ENCODE data around the gene ACSL4. TPM values are rescaled to one million over a fixed set of nuclear protein-coding genes. Genes with fewer than 3 reads are reported as not detected.
"Not testable (repeated sequence)": the region's sequence is repeated elsewhere in the genome, so short reads cannot be mapped to it uniquely, and the experiment has no call there.

Gene ACSL4
- total RNA-seq, 1 donor from 2014 or later = 62.4 TPM

DNA sequence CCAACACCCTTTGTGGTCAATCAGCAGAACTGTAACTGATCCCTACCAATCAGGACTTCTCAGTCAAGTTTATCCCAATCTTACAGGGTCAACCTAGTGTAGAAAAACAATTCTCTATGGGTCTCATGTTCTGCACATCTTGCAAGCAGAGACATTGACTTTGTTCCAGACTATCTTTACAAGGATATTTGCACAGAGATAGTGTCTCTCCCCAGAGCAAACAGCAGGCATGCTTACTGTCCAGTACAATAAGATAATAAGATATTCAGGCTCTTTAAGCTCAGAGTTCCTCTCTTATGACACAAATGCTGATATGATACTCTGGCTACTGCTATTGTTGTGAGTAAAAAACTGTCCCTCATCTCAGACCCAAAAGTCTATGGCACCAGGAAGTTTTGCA, 53.2 kb downstream of the ACSL4 start:
- Mint-ChIP-seq H3K27me3 (ENCODE audit: low read depth) (no peaks in the 10 kb centered on the region), H3K4me3 (no peak overlapping the region), H3K4me1 (peaks cover 31% of the 10 kb centered on the region), H3K9me3 (no peaks in the 10 kb centered on the region), H3K27ac (ENCODE audit: unreplicated experiment) (no peak overlapping the region), H3K36me3 (ENCODE audit: low read depth) (peaks cover 11% of the 10 kb centered on the region)
- DNase-seq (ENCODE audit: low read depth, low spot score) = no peak
- TF ChIP-seq, protein P1, sequence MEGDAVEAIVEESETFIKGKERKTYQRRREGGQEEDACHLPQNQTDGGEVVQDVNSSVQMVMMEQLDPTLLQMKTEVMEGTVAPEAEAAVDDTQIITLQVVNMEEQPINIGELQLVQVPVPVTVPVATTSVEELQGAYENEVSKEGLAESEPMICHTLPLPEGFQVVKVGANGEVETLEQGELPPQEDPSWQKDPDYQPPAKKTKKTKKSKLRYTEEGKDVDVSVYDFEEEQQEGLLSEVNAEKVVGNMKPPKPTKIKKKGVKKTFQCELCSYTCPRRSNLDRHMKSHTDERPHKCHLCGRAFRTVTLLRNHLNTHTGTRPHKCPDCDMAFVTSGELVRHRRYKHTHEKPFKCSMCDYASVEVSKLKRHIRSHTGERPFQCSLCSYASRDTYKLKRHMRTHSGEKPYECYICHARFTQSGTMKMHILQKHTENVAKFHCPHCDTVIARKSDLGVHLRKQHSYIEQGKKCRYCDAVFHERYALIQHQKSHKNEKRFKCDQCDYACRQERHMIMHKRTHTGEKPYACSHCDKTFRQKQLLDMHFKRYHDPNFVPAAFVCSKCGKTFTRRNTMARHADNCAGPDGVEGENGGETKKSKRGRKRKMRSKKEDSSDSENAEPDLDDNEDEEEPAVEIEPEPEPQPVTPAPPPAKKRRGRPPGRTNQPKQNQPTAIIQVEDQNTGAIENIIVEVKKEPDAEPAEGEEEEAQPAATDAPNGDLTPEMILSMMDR (conservative IDR thresholded peaks at IDR 0.05) = no peak

DNA sequence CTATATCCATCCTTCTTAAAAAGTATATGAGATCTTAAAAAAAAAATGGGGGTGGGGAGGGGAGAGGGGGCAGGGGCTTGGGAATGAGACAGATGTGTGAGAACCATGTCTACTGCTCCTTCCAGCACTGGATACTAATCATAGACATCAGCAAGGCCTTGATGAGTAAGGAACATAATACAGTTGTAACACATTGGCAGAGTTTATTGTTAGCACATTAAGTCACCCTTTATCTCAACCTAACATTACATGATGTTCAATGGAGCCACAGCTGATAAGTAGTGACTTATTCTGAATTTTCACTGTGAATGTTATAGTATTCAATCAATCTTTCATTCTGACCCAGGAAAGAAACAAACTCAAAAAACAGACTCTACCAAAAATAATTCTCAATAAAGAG, 60.8 kb downstream of the ACSL4 start:
- no peak for DNase-seq (ENCODE audit: low read depth, low spot score)
- H3K36me3 Mint-ChIP-seq (ENCODE audit: low read depth) = peaks cover 46% of the 10 kb centered on the region
- H3K4me3 Mint-ChIP-seq = no peak overlapping the region
- TF ChIP-seq, protein P1 (conservative IDR thresholded peaks at IDR 0.05) = no peak
- peaks cover 21% of the 10 kb centered on the region for H3K4me1 Mint-ChIP-seq
- H3K27me3 Mint-ChIP-seq (ENCODE audit: low read depth) = no peaks in the 10 kb centered on the region
- no peaks in the 10 kb centered on the region for H3K9me3 Mint-ChIP-seq
- H3K27ac Mint-ChIP-seq (ENCODE audit: unreplicated experiment) = no peak overlapping the region

DNA sequence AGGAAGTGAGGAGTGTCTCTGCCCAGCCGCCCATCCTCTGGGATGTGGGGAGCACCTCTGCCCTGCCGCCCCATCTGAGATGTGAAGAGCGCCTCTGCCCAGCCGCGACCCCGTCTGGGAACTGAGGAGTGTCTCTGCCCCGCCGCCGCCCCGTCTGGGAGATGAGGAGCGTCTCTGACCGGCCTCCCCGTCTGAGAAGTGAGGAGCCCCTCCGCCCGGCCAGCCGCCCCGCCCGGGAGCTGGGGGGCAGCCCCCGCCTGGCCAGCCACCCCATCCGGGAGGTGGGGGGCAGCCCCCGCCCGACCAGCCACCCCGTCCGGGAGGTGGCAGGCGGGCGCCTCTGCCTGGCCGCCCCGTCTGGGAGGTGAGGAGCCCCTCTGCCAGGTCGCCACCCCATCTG, 61.9 kb downstream of the ACSL4 start:
- H3K4me3 Mint-ChIP-seq; H3K9me3 Mint-ChIP-seq; DNase-seq (ENCODE audit: low read depth, low spot score); H3K27ac Mint-ChIP-seq (ENCODE audit: unreplicated experiment); H3K27me3 Mint-ChIP-seq (ENCODE audit: low read depth): not testable (repeated sequence)
- peaks cover 46% of the 10 kb centered on the region for H3K36me3 Mint-ChIP-seq (ENCODE audit: low read depth)
- H3K4me1 Mint-ChIP-seq = peaks cover 17% of the 10 kb centered on the region

DNA sequence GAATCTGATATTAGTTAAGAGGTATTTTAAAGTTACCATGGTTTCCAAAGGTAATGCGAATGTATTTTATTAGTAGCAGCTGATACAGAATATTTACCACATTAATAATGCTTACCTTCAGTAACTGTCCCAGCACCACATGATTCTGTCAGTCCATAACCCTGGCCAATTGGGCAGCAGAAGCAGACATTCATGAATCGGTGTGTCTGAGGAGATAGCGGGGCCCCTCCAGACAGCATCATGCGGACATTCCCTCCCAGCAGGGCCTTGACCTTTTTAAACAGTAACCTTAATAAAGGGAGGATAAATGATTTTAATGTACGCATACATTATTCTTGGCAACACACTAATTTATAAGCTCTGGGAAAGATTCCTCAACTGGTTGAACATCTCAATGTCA, 65.1 kb downstream of the ACSL4 start:
- peaks cover 46% of the 10 kb centered on the region for H3K36me3 Mint-ChIP-seq (ENCODE audit: low read depth)
- DNase-seq (ENCODE audit: low read depth, low spot score) = no peak
- no peaks in the 10 kb centered on the region for H3K4me1 Mint-ChIP-seq
- H3K4me3 Mint-ChIP-seq = no peak overlapping the region
- TF ChIP-seq, protein P1 (conservative IDR thresholded peaks at IDR 0.05) = no peak
- no peak overlapping the region for H3K27ac Mint-ChIP-seq (ENCODE audit: unreplicated experiment)
- H3K27me3 Mint-ChIP-seq (ENCODE audit: low read depth) = no peaks in the 10 kb centered on the region
- no peaks in the 10 kb centered on the region for H3K9me3 Mint-ChIP-seq

DNA sequence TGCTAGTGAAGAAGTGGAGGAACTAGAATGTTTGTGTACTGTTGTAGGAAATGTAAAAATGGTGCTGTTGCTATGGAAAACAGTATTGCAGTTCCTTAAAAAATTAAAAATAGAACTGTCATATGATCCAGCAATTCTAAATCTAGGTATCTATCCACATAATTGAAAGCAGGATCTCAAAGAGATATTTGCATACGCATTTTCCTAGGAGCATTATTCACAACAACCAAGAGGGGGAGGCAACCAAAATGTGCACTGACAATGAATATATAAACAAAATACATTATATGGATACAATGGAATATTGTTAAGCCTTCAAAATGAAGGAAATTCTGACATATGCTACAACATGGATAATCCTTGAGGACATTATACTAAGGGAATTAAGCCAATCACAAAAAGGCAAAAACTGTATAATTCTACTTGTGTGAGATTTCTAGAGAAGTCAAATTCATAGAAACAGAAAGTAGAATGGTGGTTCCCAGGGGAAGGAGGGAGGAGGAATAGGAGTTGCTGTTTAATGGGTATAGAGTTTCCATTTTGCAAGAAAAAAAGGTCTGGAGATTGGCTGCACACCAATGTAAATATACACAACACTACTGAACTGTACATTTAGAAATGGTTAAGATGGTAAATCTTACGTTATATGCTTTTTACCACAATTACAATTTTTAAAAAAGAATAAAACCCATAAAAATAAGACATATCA, 72.5 kb downstream of the ACSL4 start:
- H3K27ac Mint-ChIP-seq (ENCODE audit: unreplicated experiment) = no peak overlapping the region
- TF ChIP-seq, protein P1 (conservative IDR thresholded peaks at IDR 0.05) = no peak
- no peak for DNase-seq (ENCODE audit: low read depth, low spot score)
- H3K36me3 Mint-ChIP-seq (ENCODE audit: low read depth) = peaks cover 49% of the 10 kb centered on the region
- peaks cover 9% of the 10 kb centered on the region for H3K9me3 Mint-ChIP-seq
- H3K4me3 Mint-ChIP-seq = no peak overlapping the region
- no peaks in the 10 kb centered on the region for H3K27me3 Mint-ChIP-seq (ENCODE audit: low read depth)
- no peaks in the 10 kb centered on the region for H3K4me1 Mint-ChIP-seq

DNA sequence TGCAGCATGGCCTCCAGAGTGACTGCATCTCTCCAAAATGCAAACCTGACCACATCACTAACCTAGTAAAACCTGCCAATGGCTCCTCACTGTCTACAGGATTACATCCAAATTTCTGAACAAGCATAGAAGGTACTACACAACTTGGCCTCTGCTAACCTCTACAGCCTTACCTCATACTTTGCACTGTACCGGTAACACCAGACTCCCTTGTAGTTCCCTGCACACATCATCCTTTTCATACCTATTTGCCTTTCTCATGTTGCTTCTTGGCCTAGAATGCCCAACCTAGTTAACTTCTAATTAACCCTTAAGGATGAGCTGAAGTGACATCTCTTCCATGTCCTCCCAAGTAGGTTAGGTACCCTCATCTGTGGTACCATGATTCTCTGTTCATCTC, 74.7 kb downstream of the ACSL4 start:
- no peak for DNase-seq (ENCODE audit: low read depth, low spot score)
- no peak overlapping the region for H3K4me3 Mint-ChIP-seq
- H3K9me3 Mint-ChIP-seq = peaks cover 9% of the 10 kb centered on the region
- H3K4me1 Mint-ChIP-seq = no peaks in the 10 kb centered on the region
- H3K36me3 Mint-ChIP-seq (ENCODE audit: low read depth) = peaks cover 51% of the 10 kb centered on the region
- TF ChIP-seq, protein P1 (conservative IDR thresholded peaks at IDR 0.05) = no peak
- H3K27me3 Mint-ChIP-seq (ENCODE audit: low read depth) = no peaks in the 10 kb centered on the region
- H3K27ac Mint-ChIP-seq (ENCODE audit: unreplicated experiment) = no peak overlapping the region

DNA sequence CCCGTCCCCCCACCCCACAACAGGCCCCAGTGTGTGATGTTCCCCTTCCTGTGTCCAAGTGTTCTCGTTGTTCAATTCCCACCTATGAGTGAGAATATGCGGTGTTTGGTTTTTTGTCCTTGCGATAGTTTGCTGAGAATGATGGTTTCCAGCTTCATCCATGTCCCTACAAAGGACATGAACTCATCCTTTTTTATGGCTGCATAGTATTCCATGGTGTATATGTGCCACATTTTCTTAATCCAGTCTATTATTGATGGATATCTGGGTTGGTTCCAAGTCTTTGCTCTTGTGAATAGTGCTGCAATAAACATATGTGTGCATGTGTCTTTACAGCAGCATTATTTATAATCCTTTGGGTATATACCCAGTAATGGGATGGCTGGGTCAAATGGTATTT, 75.7 kb downstream of the ACSL4 start:
- H3K36me3 Mint-ChIP-seq (ENCODE audit: low read depth) = peaks cover 51% of the 10 kb centered on the region
- H3K27me3 Mint-ChIP-seq (ENCODE audit: low read depth); H3K27ac Mint-ChIP-seq (ENCODE audit: unreplicated experiment); H3K4me3 Mint-ChIP-seq; H3K9me3 Mint-ChIP-seq; DNase-seq (ENCODE audit: low read depth, low spot score); H3K4me1 Mint-ChIP-seq: not testable (repeated sequence)

Data from neural crest cell (in vitro differentiated cells).